ENCODE data around the gene TEX35.
A peak's percentile ranks its signal among the peaks of the same experiment; 100 is the strongest.
"Not testable (repeated sequence)": the region's sequence is repeated elsewhere in the genome, so short reads cannot be mapped to it uniquely, and the experiment has no call there.

The TEX35 gene

DNA sequence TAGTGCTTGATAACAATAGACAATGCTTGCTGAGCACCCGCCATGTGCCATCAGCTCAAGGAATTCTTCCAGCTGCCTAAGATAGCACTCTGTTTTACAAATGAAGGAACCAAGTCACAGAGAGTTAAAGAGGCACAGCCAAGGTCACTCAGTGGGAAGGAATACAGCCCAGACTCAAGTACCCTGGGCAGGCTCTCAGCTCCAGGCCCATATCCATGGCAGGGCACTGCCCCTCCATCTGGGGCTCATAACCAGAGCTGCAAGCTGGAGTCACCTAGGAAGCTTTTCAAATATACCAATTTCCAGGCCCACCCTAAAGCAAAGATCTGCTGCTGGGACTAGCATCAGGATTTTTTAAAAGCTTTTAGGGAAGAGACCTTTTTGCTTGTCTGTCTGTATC, 17.8 kb upstream of the TEX35 start:
- DNase-seq (no peak), ATAC-seq (no peak)

DNA sequence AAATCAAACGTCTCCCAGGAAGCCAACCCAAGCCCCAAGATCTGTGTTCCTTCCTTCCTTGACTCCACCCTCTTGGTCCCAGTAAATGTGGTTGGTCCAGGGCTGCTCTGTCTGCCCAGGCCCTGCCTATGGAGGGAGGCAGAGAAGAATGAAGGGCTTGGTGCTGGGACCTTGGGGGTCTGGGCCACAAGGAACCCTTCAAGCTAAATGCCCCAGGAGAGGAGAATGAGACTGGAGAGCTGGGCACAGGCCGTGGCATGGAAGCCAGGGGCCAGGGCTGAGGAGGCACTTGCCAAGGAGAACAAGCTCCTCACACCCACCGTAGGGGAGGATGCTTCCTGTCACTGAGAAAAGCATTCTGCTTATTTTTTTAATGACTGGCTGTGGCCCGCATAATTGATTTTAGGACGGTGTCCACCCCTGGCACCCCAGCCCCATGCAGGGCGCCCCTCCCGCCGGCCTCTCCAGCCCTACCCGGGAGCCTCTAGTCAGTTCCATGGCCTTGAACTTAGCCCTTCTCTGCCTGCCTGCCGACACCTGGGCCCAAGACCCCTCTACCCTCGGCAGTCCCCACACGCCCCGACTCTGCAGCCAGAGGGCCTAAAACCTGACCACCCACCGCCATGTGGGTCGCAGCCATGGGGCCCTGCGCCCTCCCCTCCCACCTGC, 17.0 kb upstream of the TEX35 start:
- no peak for ATAC-seq
- DNase-seq = no peak

DNA sequence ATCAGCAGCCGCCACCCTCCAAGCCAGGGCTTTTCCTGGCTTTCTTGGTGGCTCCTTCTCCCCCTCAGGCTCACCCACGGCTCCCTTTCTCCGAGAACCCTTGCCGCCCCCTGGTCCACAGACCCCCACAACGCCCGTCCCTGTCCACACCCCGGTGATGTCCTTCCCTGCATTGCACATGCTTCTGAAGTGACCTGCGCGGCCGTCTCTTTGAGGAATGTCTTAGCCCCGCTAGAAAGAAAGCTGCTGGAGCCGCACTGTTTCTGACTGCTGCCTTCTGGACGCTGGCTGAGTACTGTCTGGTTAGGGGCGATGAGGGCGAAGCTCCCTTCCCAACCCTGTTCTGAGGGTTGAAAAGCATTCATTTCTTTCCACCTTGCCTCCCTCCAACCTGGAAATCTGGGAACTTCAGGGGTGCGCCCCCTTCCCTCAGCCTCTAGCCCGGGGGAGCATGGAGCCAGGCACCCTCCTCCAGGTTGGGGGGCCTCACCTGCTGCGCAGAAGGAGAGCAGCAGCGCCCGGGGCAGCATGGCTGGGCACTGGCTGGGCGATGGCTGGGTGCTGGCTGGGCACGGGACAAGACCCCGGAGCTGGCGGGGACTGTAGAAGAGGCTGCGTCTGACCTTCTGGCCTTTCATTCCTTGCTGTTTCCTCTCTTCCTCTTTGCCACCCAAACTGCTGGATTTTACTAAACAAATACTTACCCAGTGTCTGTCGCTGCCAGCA, 16.3 kb upstream of the TEX35 start, which contains the start of gene CLEC20A:
Gene CLEC20A (minus strand): TSS at position 555 of the 726 bp plus-strand sequence. CDS start 25 bp downstream, at position 530.
- ATAC-seq (no peak), DNase-seq (no peak)

DNA sequence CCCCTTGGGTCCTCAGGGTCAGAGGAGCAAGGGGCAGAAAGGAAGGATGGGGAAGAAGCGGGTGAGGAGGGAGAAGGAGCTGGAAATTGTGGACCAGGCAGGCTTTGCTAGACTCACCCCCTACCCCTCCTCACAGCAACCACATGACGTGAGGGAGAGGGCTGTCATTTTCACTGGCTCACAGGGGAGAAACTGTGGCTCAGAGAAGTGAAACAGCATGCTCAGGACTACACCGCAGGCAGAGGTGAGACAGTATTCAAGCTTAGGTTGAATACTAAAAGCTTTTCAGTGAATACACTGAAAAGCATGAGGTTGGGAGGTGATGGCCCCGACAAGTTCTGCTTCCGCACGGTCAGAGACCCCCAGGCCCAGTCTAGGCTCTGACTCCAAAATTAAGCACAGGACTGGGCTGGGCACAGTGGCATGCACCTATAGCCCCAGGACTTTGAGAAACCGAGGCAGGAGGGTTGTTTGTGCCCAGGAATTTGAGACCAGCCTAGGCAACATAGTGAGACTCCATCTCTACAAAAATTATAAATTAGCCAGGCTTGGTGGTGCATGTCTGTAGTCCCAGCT, 14.9 kb upstream of the TEX35 start:
- no peak for ATAC-seq
- no peak for DNase-seq

DNA sequence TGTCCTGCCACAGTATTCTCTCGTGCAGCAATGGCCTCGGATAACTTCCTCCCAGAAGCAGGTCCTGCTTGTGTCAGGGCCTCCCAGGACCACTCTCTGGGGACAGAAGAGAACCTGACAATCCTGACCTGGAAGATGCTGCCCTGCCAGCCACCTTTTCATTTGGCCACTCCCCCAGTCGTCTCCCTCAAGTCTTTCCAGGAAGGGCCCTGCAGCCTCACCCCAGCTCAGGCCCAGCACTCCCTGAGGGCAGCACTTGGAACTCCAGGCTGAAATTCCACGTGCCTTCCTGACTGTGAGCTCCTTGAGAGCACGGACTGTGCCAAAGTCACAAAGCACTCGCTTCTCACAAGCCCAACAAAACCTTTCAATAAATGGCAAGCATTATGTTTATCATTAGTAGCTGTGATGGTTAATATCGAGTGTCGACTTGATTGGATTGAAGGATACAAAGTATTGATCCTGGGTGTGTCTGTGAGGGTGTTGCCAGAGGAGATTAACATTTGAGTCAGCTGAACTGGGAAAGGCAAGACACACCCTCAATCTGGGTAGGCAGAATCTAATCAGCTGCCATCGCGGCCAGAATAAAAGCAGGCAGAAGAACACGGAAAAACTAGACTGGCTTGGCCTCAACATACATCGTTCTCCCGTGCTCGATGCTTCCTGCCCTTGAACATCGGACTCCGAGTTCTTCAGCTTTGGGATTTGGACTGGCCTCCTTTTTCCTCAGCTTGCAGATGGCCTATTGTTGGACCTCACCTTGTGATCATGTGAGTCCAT, 13.8 kb upstream of the TEX35 start:
- ATAC-seq (no peak), DNase-seq (no peak)

DNA sequence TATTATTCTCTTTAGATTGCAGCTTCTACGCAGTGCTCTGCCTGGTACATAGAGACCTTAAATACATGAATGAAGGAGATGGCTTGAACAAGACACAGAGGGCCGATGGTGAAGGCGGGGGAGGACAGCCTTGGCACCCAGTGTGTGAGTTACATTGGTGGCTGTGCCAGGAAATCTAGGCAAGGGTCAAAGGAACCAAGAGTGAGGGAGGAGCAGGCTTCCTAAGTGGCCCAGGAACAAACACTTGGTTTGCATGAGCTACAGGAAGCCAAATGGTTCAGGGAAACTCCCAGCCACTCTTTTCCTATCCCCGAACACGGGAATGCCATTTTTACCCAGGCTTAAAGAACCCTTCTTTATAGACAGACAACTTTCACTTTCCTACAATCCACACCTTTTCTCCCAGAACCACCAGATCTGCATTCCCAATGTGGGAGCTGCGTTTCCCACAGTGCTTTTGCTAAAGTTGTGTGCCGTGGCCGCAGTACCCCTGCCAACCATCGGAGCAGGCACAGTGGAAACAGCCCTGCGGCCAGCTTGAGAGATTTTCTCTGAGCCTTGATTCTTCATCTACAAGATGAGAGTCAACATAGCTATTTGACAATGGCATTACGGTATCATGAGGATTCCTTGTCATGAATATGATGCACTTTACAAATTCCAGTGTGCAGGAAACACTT, 12.7 kb upstream of the TEX35 start:
- ATAC-seq = no peak

DNA sequence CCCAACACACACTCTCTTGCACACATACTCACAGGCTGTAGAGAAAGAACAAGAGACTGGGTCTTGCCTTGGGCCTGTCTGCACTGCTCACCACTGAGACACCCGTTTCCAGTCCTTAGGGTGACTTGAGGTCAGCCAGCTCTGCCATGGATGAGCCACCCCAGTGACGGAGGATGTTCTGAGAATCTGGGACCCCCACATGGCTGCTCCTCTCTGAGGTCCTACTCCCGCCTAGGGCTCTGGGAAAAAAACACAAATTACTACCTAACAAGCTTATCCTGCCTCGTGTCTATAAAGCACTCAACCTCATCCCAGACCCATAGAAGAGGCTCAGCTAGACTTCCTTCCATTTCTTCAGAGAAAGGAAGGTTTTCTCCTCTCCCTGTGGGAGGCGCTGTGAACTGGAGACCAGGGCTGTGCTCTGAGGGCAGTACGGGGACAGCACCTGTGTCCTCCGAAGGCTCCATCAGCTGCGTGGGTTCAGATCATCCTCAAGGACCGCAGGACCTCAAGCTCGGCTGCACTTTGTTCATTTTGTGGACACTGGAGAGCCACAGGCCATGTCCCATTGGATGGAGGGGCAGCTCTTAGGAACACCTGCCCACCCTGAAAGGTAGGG, 11.9 kb upstream of the TEX35 start:
- no peak for ATAC-seq
- no peak for DNase-seq

More for the DNA sequence above, 12.7 kb upstream of the TEX35 start:
- DNase-seq = no peak

DNA sequence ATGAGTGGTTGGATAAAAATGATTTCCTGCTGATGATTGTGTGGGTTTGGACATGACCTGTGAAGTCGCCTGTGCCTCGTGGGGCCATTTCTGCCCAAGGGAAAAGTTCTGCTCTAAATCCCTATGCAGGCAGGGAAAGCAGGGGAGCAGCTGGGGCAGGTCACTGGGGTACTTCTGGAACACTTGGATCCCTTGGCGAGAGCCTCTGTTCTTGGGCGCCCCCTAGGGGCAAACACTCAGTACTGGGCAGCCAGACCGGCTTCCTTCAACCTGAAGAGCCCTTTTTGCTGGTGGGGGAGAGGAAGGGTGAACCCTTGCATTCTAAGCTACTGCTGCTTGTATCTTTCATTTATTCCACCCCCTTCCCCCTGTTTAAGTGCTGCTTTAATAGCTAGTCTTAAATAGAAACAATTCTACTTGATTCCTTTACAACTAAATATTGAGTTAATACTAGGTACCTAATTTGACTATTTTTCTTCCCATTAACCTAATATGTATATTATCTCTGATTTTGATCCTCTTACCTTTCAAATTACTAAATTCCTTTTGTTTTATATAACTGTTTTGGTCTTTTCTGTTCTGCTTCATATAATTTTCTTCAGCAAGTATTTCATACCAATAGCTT, 11.1 kb upstream of the TEX35 start:
- ATAC-seq = peak; percentile 64

DNA sequence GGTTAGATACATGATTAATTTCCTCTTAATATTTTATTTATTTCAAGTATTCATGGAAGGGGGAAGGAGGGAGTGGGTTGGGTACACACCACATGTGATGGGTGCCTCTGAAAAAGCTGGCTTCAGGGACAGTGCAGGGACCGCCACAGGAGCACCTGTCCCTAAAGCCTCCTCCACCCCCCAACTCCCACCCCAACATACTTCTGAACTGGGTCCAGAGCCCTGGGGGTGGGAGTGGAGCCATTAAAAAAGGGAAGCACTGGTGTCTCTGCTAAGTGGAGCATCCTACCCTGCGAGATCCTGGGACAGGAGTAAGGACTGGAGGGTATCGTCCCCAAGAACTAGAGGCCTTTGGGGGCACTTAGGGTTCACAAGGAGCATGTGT, 10.6 kb upstream of the TEX35 start:
- no peak for DNase-seq

More for the DNA sequence above, 11.1 kb upstream of the TEX35 start:
- peak; percentile 76 for DNase-seq

DNA sequence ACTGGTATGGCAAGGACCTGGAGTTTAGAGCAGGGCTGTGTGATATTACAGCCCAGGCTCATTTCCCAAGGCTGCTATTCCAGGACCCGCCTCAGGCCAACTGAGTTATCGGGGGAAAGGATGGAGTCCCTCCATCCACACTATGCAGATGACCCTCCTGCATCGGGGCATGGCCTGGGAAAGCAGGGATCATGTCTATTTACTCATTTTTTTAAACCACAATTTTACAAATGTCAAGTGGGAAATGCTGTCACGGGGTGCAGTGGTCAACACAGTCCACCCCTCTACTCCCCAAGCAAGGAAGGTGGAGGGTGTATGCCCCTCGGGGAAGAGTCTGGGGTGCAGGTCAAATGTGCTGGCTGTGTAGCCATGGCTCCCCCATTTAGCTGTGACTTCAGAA, 10.1 kb upstream of the TEX35 start:
- DNase-seq (no peak), ATAC-seq (no peak)

More for the DNA sequence above, 10.6 kb upstream of the TEX35 start:
- ATAC-seq = no peak

DNA sequence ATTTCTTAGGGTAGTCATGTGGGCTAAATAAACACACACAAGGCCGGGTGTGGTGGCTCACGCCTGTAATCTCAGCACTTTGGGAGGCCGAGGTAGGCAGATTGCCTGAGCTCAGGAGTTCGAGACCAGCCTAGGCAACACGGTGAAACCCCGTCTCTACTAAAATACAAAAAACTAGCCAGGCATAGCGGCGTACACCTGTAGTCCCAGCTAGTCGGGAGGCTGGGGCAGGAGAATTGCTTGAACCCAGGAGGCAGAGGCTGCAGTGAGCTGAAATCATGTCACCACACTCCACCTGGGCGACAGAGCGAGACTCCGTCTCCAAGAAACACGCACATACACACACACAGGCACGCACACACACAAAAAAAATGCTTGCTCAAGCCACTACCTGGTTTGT, 9.6 kb upstream of the TEX35 start:
- not testable (repeated sequence) for ATAC-seq, DNase-seq

DNA sequence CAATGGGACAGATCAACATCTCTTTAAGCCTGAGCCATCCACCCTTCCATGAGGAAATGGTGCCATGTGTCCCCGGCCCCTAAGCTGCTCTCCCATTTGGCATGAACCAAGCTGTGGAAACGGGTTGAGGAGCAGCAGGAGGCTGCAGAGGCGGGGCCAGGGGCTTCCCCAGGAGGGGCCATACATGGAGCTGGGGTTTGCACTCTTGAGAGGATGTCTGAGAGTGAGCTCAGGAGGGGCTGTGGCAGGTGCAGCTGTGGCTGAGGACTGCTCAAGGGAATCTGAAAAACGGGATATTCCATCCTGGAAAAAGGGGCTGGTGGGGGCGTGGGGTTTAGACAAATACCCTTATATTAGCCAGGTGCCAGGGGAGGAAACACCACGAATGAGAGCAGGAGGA, 9.1 kb upstream of the TEX35 start:
- DNase-seq (no peak), ATAC-seq (no peak)

DNA sequence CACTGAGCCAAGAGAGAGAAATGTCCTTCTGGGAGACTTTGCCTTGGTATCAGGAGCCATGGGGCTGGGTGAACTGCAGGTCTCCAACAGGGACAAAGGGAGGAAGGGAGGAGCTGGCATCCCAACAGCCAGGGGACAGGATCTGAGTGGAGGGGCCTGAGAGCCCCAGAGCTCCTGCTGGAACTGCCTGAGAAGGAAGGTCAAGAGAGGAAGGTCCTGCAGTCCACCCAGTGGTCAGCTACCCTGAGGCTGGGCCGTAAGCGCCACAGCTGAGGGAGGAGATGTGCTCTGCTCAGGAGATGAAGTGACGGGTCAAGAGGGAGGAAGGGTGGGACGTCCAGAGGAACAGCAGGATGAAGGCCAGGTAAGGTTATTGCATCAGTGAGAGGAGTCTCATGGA, 8.6 kb upstream of the TEX35 start:
- no peak for DNase-seq
- ATAC-seq = no peak

DNA sequence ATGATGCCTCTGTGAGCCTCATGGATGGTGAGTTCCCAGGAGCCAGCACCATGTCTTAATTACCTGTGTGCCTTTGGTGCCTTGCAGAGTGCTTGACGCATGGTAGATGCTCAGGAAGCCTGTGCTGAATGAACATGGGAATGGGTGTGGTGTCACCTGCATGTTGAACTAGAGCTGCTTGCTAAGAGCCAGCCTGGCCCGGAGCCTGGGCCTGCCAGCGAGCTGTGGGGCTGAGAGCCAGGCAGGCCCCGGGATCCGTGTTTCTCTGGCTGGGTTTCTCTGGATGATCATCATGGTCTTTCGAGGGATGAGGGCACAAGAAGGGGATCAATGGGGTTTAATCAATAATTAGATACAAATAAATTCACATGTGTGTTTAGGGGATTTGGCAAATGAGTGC, 6.7 kb upstream of the TEX35 start:
- ATAC-seq (no peak), DNase-seq (no peak)

DNA sequence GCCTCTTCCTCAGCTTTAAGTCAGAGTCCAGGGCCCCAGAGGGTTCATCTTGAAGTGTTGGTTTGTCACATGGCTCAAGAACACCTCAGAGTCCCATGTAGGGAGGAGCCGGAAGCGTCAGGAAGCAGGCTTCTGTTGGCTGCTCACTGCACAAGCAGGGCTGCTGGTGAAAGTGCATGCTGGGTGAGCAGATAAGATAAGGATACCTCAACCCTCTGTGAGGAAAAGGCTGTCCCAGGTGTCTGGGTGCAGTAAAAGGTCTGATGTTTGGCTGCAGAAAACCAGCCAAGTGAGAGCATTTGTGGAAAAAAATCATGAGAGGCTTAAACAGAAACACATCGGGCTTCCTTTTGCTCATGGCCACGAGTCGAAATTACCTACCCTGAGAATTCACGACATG, 6.2 kb upstream of the TEX35 start:
- DNase-seq (no peak), ATAC-seq (no peak)

DNA sequence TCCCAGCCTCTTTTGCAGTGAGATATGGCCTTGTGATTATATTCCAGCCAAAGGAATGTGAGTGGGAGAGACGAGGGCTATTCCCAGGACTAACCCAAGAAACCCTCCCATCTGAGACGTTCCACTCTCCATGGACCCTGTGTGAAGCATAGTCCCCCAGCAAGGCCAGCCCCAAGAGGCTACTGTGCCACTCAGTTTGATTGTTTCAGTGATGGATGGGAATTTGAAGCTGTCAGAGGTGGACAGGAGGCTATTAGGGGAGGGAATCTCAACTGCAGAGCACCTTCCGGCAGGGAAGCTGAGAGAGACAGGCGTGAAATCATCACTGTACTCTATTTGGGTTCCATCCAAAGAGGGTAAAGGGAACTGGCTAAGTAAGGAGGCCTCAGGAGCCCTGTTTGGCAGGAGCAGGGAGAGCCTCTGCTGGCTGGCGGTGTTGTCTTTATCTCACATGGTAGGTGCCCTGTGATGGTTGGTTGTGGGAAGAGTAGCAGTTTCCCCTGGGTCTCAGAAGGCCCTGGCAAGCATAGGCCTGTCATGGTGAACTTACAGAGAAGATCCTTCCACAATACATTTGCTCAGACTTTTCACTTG, 3.4 kb upstream of the TEX35 start:
- ATAC-seq (no peak), DNase-seq (no peak)

DNA sequence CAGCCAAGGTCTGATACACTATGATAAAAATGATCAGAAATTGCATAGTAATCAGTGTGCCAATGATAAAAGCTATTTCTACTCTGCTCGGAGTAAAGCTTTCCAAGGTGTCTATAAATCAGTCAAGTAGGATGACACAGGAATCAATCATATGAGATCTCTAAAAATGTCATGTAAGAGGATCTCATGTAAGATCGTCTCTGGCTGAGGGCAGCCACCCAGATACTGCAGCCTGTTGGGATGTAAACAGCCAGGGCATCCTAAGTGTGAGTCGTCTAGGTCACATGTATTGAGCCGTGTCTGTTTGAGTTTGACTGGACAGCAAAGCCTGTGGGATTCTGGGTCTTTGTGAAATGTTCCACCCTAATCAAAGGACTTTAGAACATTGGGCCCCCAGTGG, 2.8 kb upstream of the TEX35 start:
- ATAC-seq = no peak
- no peak for DNase-seq

DNA sequence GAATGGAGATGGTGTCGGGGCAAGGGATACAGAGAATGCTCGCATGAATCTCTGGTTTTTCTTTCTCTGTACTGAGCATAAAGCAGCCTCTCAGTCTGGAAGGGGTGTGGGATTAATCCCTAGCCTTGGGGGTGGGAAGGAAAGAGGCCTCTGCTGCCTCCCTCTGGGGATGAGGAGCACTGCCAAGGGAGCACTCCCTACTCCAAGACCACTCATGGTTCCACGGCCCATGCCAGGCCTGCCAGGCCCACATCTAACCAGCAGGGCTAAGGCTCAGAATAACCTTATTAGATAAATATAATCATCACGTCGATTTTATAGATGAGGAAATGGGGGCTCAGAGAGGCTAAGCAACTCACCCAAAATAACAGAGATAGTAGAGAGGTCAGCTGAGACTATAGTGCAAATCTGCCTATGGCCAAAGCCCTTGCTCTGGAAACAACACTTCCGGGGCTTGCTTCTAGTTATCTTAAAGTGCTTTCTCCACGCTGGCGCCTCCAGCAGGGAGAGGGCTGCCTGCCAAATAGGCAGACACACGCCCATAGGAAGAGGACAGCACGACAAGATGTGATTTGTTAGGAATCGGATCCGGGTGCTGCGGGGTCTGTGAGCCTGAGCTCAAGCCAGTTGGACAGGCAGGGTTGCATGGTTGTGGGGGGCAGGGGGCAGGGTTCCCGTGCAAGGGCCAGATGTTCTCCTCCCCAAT, 522 bp downstream of the TEX35 start:
- DNase-seq (no peak), ATAC-seq (no peak)

DNA sequence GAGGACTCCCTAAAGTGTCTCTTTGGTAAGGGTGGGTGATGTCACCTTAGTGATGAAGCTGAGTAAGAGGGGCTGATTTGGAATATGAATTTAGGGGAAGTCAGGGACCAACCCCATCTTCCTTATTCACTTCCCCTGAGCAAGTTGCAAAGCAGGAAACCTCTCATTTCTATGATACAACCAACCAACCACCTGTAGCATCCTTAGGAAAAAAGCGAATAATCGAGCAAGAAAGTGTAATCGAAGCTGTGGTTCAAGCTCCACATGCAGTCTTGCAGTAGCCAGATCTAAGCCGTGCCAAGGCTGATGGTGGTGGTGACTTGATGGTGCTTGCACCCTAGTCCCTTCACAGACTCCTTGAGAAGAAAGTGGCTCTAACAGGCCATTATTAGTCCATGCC, 3.2 kb downstream of the TEX35 start:
- no peak for ATAC-seq
- DNase-seq = no peak

DNA sequence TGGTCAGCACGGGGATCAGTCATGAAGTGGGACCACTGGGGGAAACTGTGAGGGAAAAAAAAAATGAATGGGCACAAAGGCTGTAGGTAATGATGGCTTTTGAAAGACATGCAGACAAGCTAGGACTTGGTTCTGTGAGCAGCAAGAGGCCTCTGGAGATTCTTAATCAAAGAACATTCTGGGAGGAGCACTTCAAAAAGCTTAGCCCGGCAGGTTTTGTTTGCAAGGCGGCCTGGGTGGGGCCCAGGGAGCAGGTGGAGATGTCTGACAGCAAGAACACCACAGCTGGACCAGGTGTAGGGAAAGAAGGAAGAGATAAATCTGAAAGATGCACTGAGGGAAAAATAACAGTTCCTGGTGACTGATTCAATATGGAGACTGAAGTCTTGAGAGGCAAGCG, 6.0 kb downstream of the TEX35 start:
- no peak for DNase-seq
- ATAC-seq = no peak

Measured in stimulated activated naive CD8-positive, alpha-beta T cell treated with anti-CD3 and anti-CD28 coated beads, Interleukin-15, Interleukin-2, amounts not matched to agents 100 U/mL and 50 U/mL, for 24 hours (primary cell).